A549 (cell line): Measurements from ENCODE around the gene SEMA5B.

Source experiments
- ESRRA ChIP-seq: fragments of 150-350 bp; IDR thresholded peaks from 2 replicates; pipeline ENCODE4 v1.6.1; 2014; ENCODE audit warnings: mild to moderate bottlenecking, low read length, borderline replicate concordance
- JUN ChIP-seq, 2 experiments: fragments of >200 bp; sonication (Bioruptor Twin); formaldehyde crosslinking; IDR thresholded peaks; 2 replicates in 1 of 2; 3 replicates in 1 of 2; pipeline ENCODE4 v1.6.1; 2016 to 2017
- KDM1A ChIP-seq: fragments of 200-600 bp; sonication (generic); IDR thresholded peaks from 2 replicates; pipeline ENCODE4 v1.6.1; 2016; ENCODE audit warnings: low read depth, mild to moderate bottlenecking
- MAFK ChIP-seq: fragments of 450-650 bp; IDR thresholded peaks from 2 replicates; pipeline ENCODE4 v1.6.1; 2014; ENCODE audit not compliant: partially characterized antibody
- NFE2L2 ChIP-seq: fragments of 150-350 bp; conservative IDR thresholded peaks from 2 replicates; pipeline ENCODE4 v1.6.1; 2014; ENCODE audit warnings: low read length
- NR3C1 ChIP-seq: fragments of >200 bp; sonication (Bioruptor Twin); formaldehyde crosslinking; IDR thresholded peaks from 3 replicates; pipeline ENCODE4 v1.6.1; 2017
- PBX3 ChIP-seq: IDR thresholded peaks from 2 replicates; pipeline ENCODE4 v1.6.1; 2012
- POLR2A ChIP-seq: IDR thresholded peaks from 2 replicates; pipeline ENCODE4 v1.6.1; 2012; ENCODE audit warnings: mild to moderate bottlenecking, low read length
- POLR2AphosphoS2 ChIP-seq: conservative IDR thresholded peaks from 2 replicates; pipeline ENCODE4 v1.6.1; 2012; ENCODE audit warnings: low read length, improper control_type of control experiment, inconsistent platforms
- RAD21 ChIP-seq, 2 experiments: fragments of >200 bp in 1 of 2; sonication (Bioruptor Twin) in 1 of 2; formaldehyde crosslinking in 1 of 2; IDR thresholded peaks in 1 of 2; conservative IDR thresholded peaks in 1 of 2; 2 replicates in 1 of 2; 3 replicates in 1 of 2; pipeline ENCODE4 v1.6.1; 2012 to 2018; ENCODE audit warnings: inconsistent platforms in 1 of 2
- REST ChIP-seq: fragments of 200-600 bp; sonication (generic); IDR thresholded peaks from 2 replicates; pipeline ENCODE4 v1.6.1; 2016; ENCODE audit warnings: antibody characterized with exemption, mild to moderate bottlenecking, moderate library complexity
- TF ChIP-seq, protein P1 (sequence below): fragments of >200 bp; sonication (Bioruptor Twin); formaldehyde crosslinking; IDR thresholded peaks from 3 replicates; pipeline ENCODE4 v1.5.1; 2016
- TF ChIP-seq, protein P2 (sequence below): IDR thresholded peaks from 2 replicates; pipeline ENCODE4 v1.6.1; 2012
- TF ChIP-seq, protein P3 (sequence below): IDR thresholded peaks from 2 replicates; pipeline ENCODE4 v1.6.1; 2012; ENCODE audit warnings: low read depth, borderline replicate concordance

DNA sequence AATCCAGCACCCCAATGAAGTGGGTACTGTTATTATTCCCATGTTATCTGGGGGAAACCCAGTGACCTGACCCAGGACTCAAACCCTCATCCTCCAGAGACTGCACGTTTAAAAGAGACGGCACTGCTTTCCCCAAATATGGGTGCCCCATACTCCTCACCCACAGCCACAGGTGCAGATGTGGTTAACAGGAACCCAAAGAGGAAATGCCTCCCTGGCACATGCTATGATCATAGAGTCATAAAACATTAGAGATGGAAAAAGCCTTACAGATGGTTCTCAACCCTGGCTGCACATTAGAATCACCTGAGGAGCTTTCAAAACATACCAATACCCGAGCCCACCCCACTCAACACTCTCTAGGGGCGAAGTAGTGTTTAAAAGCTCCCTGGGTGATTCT, 111.5 kb downstream of the SEMA5B start:
- TF ChIP-seq REST (no peak), POLR2AphosphoS2 (no peak), RAD21 (conservative IDR thresholded peaks at IDR 0.05 in 1 of 2, IDR thresholded peaks at IDR 0.05 in 1 of 2) (no peak), PBX3 (no peak), NFE2L2 (no peak), POLR2A (no peak), KDM1A (no peak), MAFK (no peak), JUN (IDR thresholded peaks at IDR 0.05) (no peak), NR3C1 (no peak), ESRRA (no peak)
- TF ChIP-seq, protein P1, sequence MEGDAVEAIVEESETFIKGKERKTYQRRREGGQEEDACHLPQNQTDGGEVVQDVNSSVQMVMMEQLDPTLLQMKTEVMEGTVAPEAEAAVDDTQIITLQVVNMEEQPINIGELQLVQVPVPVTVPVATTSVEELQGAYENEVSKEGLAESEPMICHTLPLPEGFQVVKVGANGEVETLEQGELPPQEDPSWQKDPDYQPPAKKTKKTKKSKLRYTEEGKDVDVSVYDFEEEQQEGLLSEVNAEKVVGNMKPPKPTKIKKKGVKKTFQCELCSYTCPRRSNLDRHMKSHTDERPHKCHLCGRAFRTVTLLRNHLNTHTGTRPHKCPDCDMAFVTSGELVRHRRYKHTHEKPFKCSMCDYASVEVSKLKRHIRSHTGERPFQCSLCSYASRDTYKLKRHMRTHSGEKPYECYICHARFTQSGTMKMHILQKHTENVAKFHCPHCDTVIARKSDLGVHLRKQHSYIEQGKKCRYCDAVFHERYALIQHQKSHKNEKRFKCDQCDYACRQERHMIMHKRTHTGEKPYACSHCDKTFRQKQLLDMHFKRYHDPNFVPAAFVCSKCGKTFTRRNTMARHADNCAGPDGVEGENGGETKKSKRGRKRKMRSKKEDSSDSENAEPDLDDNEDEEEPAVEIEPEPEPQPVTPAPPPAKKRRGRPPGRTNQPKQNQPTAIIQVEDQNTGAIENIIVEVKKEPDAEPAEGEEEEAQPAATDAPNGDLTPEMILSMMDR = no peak
- TF ChIP-seq, protein P2, sequence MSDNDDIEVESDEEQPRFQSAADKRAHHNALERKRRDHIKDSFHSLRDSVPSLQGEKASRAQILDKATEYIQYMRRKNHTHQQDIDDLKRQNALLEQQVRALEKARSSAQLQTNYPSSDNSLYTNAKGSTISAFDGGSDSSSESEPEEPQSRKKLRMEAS = no peak
- TF ChIP-seq, protein P3, sequence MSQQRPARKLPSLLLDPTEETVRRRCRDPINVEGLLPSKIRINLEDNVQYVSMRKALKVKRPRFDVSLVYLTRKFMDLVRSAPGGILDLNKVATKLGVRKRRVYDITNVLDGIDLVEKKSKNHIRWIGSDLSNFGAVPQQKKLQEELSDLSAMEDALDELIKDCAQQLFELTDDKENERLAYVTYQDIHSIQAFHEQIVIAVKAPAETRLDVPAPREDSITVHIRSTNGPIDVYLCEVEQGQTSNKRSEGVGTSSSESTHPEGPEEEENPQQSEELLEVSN = no peak
